Measurements from ENCODE around the gene SEMA3A. TPM values are rescaled to one million over a fixed set of nuclear protein-coding genes. Genes with fewer than 3 reads are reported as not detected.

The SEMA3A gene
- total and polyA plus RNA-seq, 2 of the 4 experiments (the other 2 are of a cell fraction): 31.2 to 213 TPM

DNA sequence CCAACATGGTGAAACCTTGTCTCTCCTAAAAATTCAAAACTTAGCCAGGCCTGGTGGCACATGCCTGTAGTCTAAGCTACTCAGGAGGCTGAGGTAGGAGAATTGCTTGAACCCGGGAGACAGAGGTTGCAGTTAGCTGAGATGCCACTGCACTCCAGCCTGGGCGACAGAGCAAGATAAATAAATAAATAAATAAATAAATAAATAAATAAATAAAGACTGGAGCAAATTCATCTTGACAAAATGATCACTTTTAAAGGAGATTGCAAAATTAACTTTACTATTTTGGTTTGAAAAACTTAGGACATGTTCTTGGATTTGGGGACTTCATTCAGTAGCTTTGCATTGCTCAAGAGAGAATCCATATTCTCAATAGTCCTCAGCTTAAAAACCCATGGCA lies 137.0 kb downstream of the SEMA3A start:
- peak overlapping the region; percentile 22; the same call in 1 of the 2 replicates for H3K27ac ChIP-seq (ENCODE audit: insufficient read depth, low read length)
- no peak overlapping the region for H4K91ac ChIP-seq (ENCODE audit: insufficient read depth, low read depth, low read length)
- peak overlapping the region; percentile 63 for H4K5ac ChIP-seq (ENCODE audit: low read depth, low read length)
- no peaks in the 10 kb centered on the region for H4K20me1 ChIP-seq (ENCODE audit: insufficient read depth, low read length)
- no peak overlapping the region for H2BK5ac ChIP-seq (ENCODE audit: low read depth, low read length, poor library complexity, severe bottlenecking)
- peak overlapping the region; percentile 68 for H2BK120ac ChIP-seq (ENCODE audit: low read depth, low read length)
- intact Hi-C loops (cut with micrococcal nuclease) (no loop called here), dilution Hi-C loops (cut with HindIII; ENCODE audit: low sequenced_read_pairs, unreplicated experiment) (no loop called here), in situ Hi-C loops (cut with MboI; ENCODE audit: low sequenced_read_pairs) (no loop called here)
- H3K79me1 ChIP-seq (ENCODE audit: low read depth in 1 of 2, low read length in 2 of 2): peaks cover 4 to 30% of the 10 kb centered on the region in 2 experiments; a peak in 3 of 4 replicates
- no peak overlapping the region for H3K56ac ChIP-seq (ENCODE audit: extremely low read depth, insufficient read depth, low read length)
- H3K9ac ChIP-seq (ENCODE audit: low read depth, low read length): no peak overlapping the region
- H2BK20ac ChIP-seq (ENCODE audit: low read depth, low read length): no peak overlapping the region
- H3K36me3 ChIP-seq (ENCODE audit: control insufficient read depth, insufficient read depth, low read length): no peaks in the 10 kb centered on the region; the same call in 1 of the 2 replicates
- no peak overlapping the region for H2AK5ac ChIP-seq (ENCODE audit: low read depth, low read length)
- no peaks in the 10 kb centered on the region for H3K27me3 ChIP-seq (ENCODE audit: control insufficient read depth, insufficient read depth, low read length)
- no peak overlapping the region for H3K23ac ChIP-seq (ENCODE audit: low read depth, low read length)
- no peak overlapping the region for H3K4ac ChIP-seq (ENCODE audit: low read depth, low read length)
- H3K9me1 ChIP-seq (ENCODE audit: insufficient read depth, low read length): peaks cover 5% of the 10 kb centered on the region; the same call in 1 of the 2 replicates
- H3K4me3 ChIP-seq (ENCODE audit: insufficient read depth, low read depth, low read length): no peak overlapping the region
- peaks cover 12% of the 10 kb centered on the region for H3K4me1 ChIP-seq (ENCODE audit: control insufficient read depth, insufficient read depth, low read length)
- no peak overlapping the region for H2AK9ac ChIP-seq (replicated peaks; ENCODE audit: low read depth, low read length, poor library complexity)
- POLR2A ChIA-PET (ENCODE audit: unreplicated experiment): no interaction called here
- H3K9me3 ChIP-seq (ENCODE audit: control insufficient read depth, insufficient read depth, low read length): no peaks in the 10 kb centered on the region
- H4K8ac ChIP-seq (ENCODE audit: low read depth in 2 of 2, low read length in 2 of 2): no peak overlapping the region; a peak in 1 of 4 replicates
- TF ChIP-seq FOS (IDR thresholded peaks at IDR 0.05; ENCODE audit: low read depth, low read length) (no peak), RAD21 (IDR thresholded peaks at IDR 0.05; ENCODE audit: low read length) (no peak), RFX5 (IDR thresholded peaks at IDR 0.05; ENCODE audit: low read depth, low read length) (no peak), RCOR1 (IDR thresholded peaks at IDR 0.05; ENCODE audit: insufficient replicate concordance, low read length) (no peak), SMC3 (IDR thresholded peaks at IDR 0.05; ENCODE audit: low read depth, low read length) (no peak)
- TF ChIP-seq, protein P1, sequence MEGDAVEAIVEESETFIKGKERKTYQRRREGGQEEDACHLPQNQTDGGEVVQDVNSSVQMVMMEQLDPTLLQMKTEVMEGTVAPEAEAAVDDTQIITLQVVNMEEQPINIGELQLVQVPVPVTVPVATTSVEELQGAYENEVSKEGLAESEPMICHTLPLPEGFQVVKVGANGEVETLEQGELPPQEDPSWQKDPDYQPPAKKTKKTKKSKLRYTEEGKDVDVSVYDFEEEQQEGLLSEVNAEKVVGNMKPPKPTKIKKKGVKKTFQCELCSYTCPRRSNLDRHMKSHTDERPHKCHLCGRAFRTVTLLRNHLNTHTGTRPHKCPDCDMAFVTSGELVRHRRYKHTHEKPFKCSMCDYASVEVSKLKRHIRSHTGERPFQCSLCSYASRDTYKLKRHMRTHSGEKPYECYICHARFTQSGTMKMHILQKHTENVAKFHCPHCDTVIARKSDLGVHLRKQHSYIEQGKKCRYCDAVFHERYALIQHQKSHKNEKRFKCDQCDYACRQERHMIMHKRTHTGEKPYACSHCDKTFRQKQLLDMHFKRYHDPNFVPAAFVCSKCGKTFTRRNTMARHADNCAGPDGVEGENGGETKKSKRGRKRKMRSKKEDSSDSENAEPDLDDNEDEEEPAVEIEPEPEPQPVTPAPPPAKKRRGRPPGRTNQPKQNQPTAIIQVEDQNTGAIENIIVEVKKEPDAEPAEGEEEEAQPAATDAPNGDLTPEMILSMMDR (conservative IDR thresholded peaks at IDR 0.05; ENCODE audit: low read depth, low read length): no peak
- ATAC-seq (ENCODE audit: low read depth) (no peak), DNase-seq (no peak)
- no peak overlapping the region; the same call in 2 of the 3 replicates for H2BK15ac ChIP-seq (ENCODE audit: low read depth, low read length)
- no peak overlapping the region; the same call in 1 of the 2 replicates for H3K18ac ChIP-seq (ENCODE audit: low read depth, low read length)
- no TSS peak for BruUV-seq (replicated peaks)
- no peak overlapping the region for H3K4me2 ChIP-seq (ENCODE audit: low read depth, low read length)
- no peak overlapping the region for H3K14ac ChIP-seq (replicated peaks; ENCODE audit: low read depth, low read length)
- WGBS, 2 experiments (ENCODE audit: extremely low coverage in 2 of 2, insufficient read length in 1 of 2): no CpG with 5 or more reads among the region's 2 CpGs
- CTCF ChIA-PET: interaction anchor here (0.6 kb wide), 1 partner anchor 77 kb away, joined by 3 read pairs; no protein-coding TSS in a partner anchor
- H2AFZ ChIP-seq (replicated peaks; ENCODE audit: low read length, poor library complexity): no peak overlapping the region
